Measurements from ENCODE around the gene HIVEP2.
A peak's percentile ranks its signal among the peaks of the same experiment; 100 is the strongest.

The HIVEP2 gene

GRCh38 chr6:142935553-142936517 is 9.1 kb downstream of the HIVEP2 start:
- DNase-seq = peak in 2 of 3 donors; percentile 36

GRCh38 chr6:142934599-142934998 is 10.4 kb downstream of the HIVEP2 start:
- no peak overlapping the region for H3K4me3 ChIP-seq (ENCODE audit: insufficient read depth, low read depth, low read length, poor library complexity, severe bottlenecking)

More at GRCh38 chr6:142935553-142936517, 9.1 kb downstream of the HIVEP2 start:
- Histone ChIP-seq H3K27ac (ENCODE audit: insufficient read depth, low read length, poor library complexity, severe bottlenecking) (peak overlapping the region; percentile 66), H3K27me3 (replicated peaks; ENCODE audit: control insufficient read depth, insufficient read depth, low read length, poor library complexity, severe bottlenecking) (no peaks in the 10 kb centered on the region), H3K4me1 (ENCODE audit: control insufficient read depth, insufficient read depth, low read length, poor library complexity, severe bottlenecking) (peaks cover 56% of the 10 kb centered on the region), H3K9me3 (ENCODE audit: control insufficient read depth, low read length) (no peaks in the 10 kb centered on the region), H3K4me3 (ENCODE audit: insufficient read depth, low read depth, low read length, poor library complexity, severe bottlenecking) (peak overlapping the region; percentile 31), H3K36me3 (ENCODE audit: control insufficient read depth, insufficient read depth, low read length) (no peaks in the 10 kb centered on the region)

GRCh38 chr6:142934106-142934505 is 10.9 kb downstream of the HIVEP2 start:
- no peaks in the 10 kb centered on the region for H3K36me3 ChIP-seq (ENCODE audit: control insufficient read depth, insufficient read depth, low read length)

More at GRCh38 chr6:142934599-142934998, 10.4 kb downstream of the HIVEP2 start:
- Histone ChIP-seq H3K27me3 (replicated peaks; ENCODE audit: control insufficient read depth, insufficient read depth, low read length, poor library complexity, severe bottlenecking) (no peaks in the 10 kb centered on the region), H3K4me1 (ENCODE audit: control insufficient read depth, insufficient read depth, low read length, poor library complexity, severe bottlenecking) (peaks cover 52% of the 10 kb centered on the region), H3K27ac (ENCODE audit: insufficient read depth, low read length, poor library complexity, severe bottlenecking) (peak overlapping the region; percentile 66), H3K36me3 (ENCODE audit: control insufficient read depth, insufficient read depth, low read length) (no peaks in the 10 kb centered on the region), H3K9me3 (ENCODE audit: control insufficient read depth, low read length) (no peaks in the 10 kb centered on the region)
- DNase-seq = no peak

GRCh38 chr6:142933701-142934100 is 11.3 kb downstream of the HIVEP2 start:
- Histone ChIP-seq H3K4me3 (ENCODE audit: insufficient read depth, low read depth, low read length, poor library complexity, severe bottlenecking) (no peak overlapping the region), H3K9me3 (ENCODE audit: control insufficient read depth, low read length) (no peaks in the 10 kb centered on the region), H3K4me1 (ENCODE audit: control insufficient read depth, insufficient read depth, low read length, poor library complexity, severe bottlenecking) (peaks cover 47% of the 10 kb centered on the region), H3K36me3 (ENCODE audit: control insufficient read depth, insufficient read depth, low read length) (no peaks in the 10 kb centered on the region), H3K27me3 (replicated peaks; ENCODE audit: control insufficient read depth, insufficient read depth, low read length, poor library complexity, severe bottlenecking) (no peaks in the 10 kb centered on the region), H3K27ac (ENCODE audit: insufficient read depth, low read length, poor library complexity, severe bottlenecking) (peak overlapping the region; percentile 48)
- no peak for DNase-seq

More at GRCh38 chr6:142934106-142934505, 10.9 kb downstream of the HIVEP2 start:
- H3K27me3 ChIP-seq (replicated peaks; ENCODE audit: control insufficient read depth, insufficient read depth, low read length, poor library complexity, severe bottlenecking) = no peaks in the 10 kb centered on the region
- no peak overlapping the region for H3K4me3 ChIP-seq (ENCODE audit: insufficient read depth, low read depth, low read length, poor library complexity, severe bottlenecking)
- peaks cover 49% of the 10 kb centered on the region for H3K4me1 ChIP-seq (ENCODE audit: control insufficient read depth, insufficient read depth, low read length, poor library complexity, severe bottlenecking)
- H3K9me3 ChIP-seq (ENCODE audit: control insufficient read depth, low read length) = no peaks in the 10 kb centered on the region
- DNase-seq = no peak
- no peak overlapping the region for H3K27ac ChIP-seq (ENCODE audit: insufficient read depth, low read length, poor library complexity, severe bottlenecking)

GRCh38 chr6:142932889-142933288 is 12.1 kb downstream of the HIVEP2 start:
- Histone ChIP-seq H3K27ac (ENCODE audit: insufficient read depth, low read length, poor library complexity, severe bottlenecking) (peak overlapping the region; percentile 48), H3K4me1 (ENCODE audit: control insufficient read depth, insufficient read depth, low read length, poor library complexity, severe bottlenecking) (peaks cover 39% of the 10 kb centered on the region), H3K36me3 (ENCODE audit: control insufficient read depth, insufficient read depth, low read length) (no peaks in the 10 kb centered on the region), H3K9me3 (ENCODE audit: control insufficient read depth, low read length) (no peaks in the 10 kb centered on the region), H3K4me3 (ENCODE audit: insufficient read depth, low read depth, low read length, poor library complexity, severe bottlenecking) (peak overlapping the region; percentile 39), H3K27me3 (replicated peaks; ENCODE audit: control insufficient read depth, insufficient read depth, low read length, poor library complexity, severe bottlenecking) (no peaks in the 10 kb centered on the region)
- DNase-seq = no peak

- H3K4me3 ChIP-seq (ENCODE audit: insufficient read depth, low read depth, low read length, poor library complexity, severe bottlenecking) = peak overlapping the region; percentile 78
- DNase-seq = no peak
- H3K36me3 ChIP-seq (ENCODE audit: control insufficient read depth, insufficient read depth, low read length) = no peaks in the 10 kb centered on the region
- H3K9me3 ChIP-seq (ENCODE audit: control insufficient read depth, low read length) = no peaks in the 10 kb centered on the region
- H3K27me3 ChIP-seq (replicated peaks; ENCODE audit: control insufficient read depth, insufficient read depth, low read length, poor library complexity, severe bottlenecking) = no peaks in the 10 kb centered on the region
- H3K4me1 ChIP-seq (ENCODE audit: control insufficient read depth, insufficient read depth, low read length, poor library complexity, severe bottlenecking) = peaks cover 43% of the 10 kb centered on the region
- H3K27ac ChIP-seq (ENCODE audit: insufficient read depth, low read length, poor library complexity, severe bottlenecking) = peak overlapping the region; percentile 98
Measured at GRCh38 chr6:142929751-142930358, 15.1 kb downstream of the HIVEP2 start.

- Histone ChIP-seq H3K27me3 (replicated peaks; ENCODE audit: control insufficient read depth, insufficient read depth, low read length, poor library complexity, severe bottlenecking) (no peaks in the 10 kb centered on the region), H3K27ac (ENCODE audit: insufficient read depth, low read length, poor library complexity, severe bottlenecking) (peak overlapping the region; percentile 98), H3K36me3 (ENCODE audit: control insufficient read depth, insufficient read depth, low read length) (no peaks in the 10 kb centered on the region), H3K4me3 (ENCODE audit: insufficient read depth, low read depth, low read length, poor library complexity, severe bottlenecking) (peak overlapping the region; percentile 78), H3K4me1 (ENCODE audit: control insufficient read depth, insufficient read depth, low read length, poor library complexity, severe bottlenecking) (peaks cover 38% of the 10 kb centered on the region), H3K9me3 (ENCODE audit: control insufficient read depth, low read length) (no peaks in the 10 kb centered on the region)
- peak in 1 of 3 donors; percentile 21 for DNase-seq
Measured at GRCh38 chr6:142927904-142928303, 17.1 kb downstream of the HIVEP2 start.

- Histone ChIP-seq H3K36me3 (ENCODE audit: control insufficient read depth, insufficient read depth, low read length) (no peaks in the 10 kb centered on the region), H3K4me1 (ENCODE audit: control insufficient read depth, insufficient read depth, low read length, poor library complexity, severe bottlenecking) (peaks cover 34% of the 10 kb centered on the region), H3K4me3 (ENCODE audit: insufficient read depth, low read depth, low read length, poor library complexity, severe bottlenecking) (peak overlapping the region; percentile 78), H3K9me3 (ENCODE audit: control insufficient read depth, low read length) (no peaks in the 10 kb centered on the region), H3K27ac (ENCODE audit: insufficient read depth, low read length, poor library complexity, severe bottlenecking) (peak overlapping the region; percentile 98), H3K27me3 (replicated peaks; ENCODE audit: control insufficient read depth, insufficient read depth, low read length, poor library complexity, severe bottlenecking) (no peaks in the 10 kb centered on the region)
- no peak for DNase-seq
Measured at GRCh38 chr6:142927271-142927580, 17.8 kb downstream of the HIVEP2 start.

- H3K9me3 ChIP-seq (ENCODE audit: control insufficient read depth, low read length) = no peaks in the 10 kb centered on the region
- peak overlapping the region; percentile 78 for H3K4me3 ChIP-seq (ENCODE audit: insufficient read depth, low read depth, low read length, poor library complexity, severe bottlenecking)
- DNase-seq = peak; percentile 63 to 73 (median 64)
- H3K4me1 ChIP-seq (ENCODE audit: control insufficient read depth, insufficient read depth, low read length, poor library complexity, severe bottlenecking) = peaks cover 31% of the 10 kb centered on the region
- no peaks in the 10 kb centered on the region for H3K27me3 ChIP-seq (replicated peaks; ENCODE audit: control insufficient read depth, insufficient read depth, low read length, poor library complexity, severe bottlenecking)
- H3K36me3 ChIP-seq (ENCODE audit: control insufficient read depth, insufficient read depth, low read length) = no peaks in the 10 kb centered on the region
- peak overlapping the region; percentile 98 for H3K27ac ChIP-seq (ENCODE audit: insufficient read depth, low read length, poor library complexity, severe bottlenecking)
Measured at GRCh38 chr6:142926494-142927270, 18.3 kb downstream of the HIVEP2 start.

Data from effector memory CD4-positive, alpha-beta T cell (primary cell).